Muscle of leg (tissue), 11 donors: Measurements from ENCODE around the gene FKBP5. TPM values are rescaled to one million over a fixed set of nuclear protein-coding genes. Genes with fewer than 3 reads are reported as not detected.

Source experiments
- DNase-seq: peaks from one replicate; pipeline ENCODE4 v3.0.0; 2013
- H3K27ac ChIP-seq: one replicate; pipeline ENCODE4 v1.5.1; 2013; ENCODE audit warnings: mild to moderate bottlenecking, low read length, control low read depth
- H3K27me3 ChIP-seq: one replicate; pipeline ENCODE4 v1.6.1; 2013; ENCODE audit warnings: low read length; ENCODE audit not compliant: control insufficient read depth, insufficient read depth
- H3K36me3 ChIP-seq: one replicate; pipeline ENCODE4 v1.6.1; 2013; ENCODE audit warnings: low read length; ENCODE audit not compliant: control insufficient read depth, insufficient read depth
- H3K4me1 ChIP-seq: one replicate; pipeline ENCODE4 v1.6.1; 2013; ENCODE audit warnings: low read length; ENCODE audit not compliant: control insufficient read depth, insufficient read depth
- H3K4me3 ChIP-seq: one replicate; pipeline ENCODE4 v1.5.1; 2013; ENCODE audit warnings: low read length, control low read depth
- H3K9me3 ChIP-seq: replicated peaks from 2 replicates; pipeline ENCODE4 v1.6.1; 2013; ENCODE audit warnings: low read depth, low read length; ENCODE audit not compliant: control insufficient read depth
- WGBS: methylation state at CpG from one replicate; pipeline ENCODE4 v1.1.5; 2013; ENCODE audit warnings: missing lambda C conversion rate; ENCODE audit not compliant: insufficient coverage; 5-methylcytosine and 5-hydroxymethylcytosine counted together
- polyA plus RNA-seq, 8 donors: library from polyadenylated mRNA; unstranded; fragments of 120-200 nt; gene quantifications; one replicate each; pipeline versions ENCODE4 v1.2.1 to v1.2.3, GENCODE V29; 2013; ENCODE audit warnings: inconsistent platforms in 1 of 8, low replicate concordance in 1 of 8; ENCODE audit not compliant: insufficient read length in 8 of 8, insufficient read depth in 1 of 8
- total RNA-seq: library from RNA; stranded (reverse); fragments of 120-200 nt; gene quantifications from one replicate; pipeline ENCODE4 v1.2.4, GENCODE V29; 2013

FKBP5 gene
- total and polyA plus RNA-seq, 9 donors: 6.0 to 27.9 (median 18.6) TPM

GRCh38 chr6:35533981-35534380 lies 154.7 kb downstream of the FKBP5 start:
- Histone ChIP-seq H3K9me3 (no peaks in the 10 kb centered on the region), H3K36me3 (no peaks in the 10 kb centered on the region), H3K4me3 (no peak overlapping the region), H3K27ac (no peak overlapping the region), H3K27me3 (no peaks in the 10 kb centered on the region), H3K4me1 (peaks cover 7% of the 10 kb centered on the region)
- 19% methylated on average over 4 of the region's 6 CpGs for WGBS
- DNase-seq: no peak

- no peak for DNase-seq
- WGBS: 55% methylated on average over 3 of the region's 4 CpGs
These were observed 156.6 kb downstream of the FKBP5 start for GRCh38 chr6:35532126-35532525.

GRCh38 chr6:35524380-35525020 lies 164.2 kb downstream of the FKBP5 start:
- Histone ChIP-seq H3K4me3 (no peak overlapping the region), H3K4me1 (peaks cover 11% of the 10 kb centered on the region), H3K36me3 (no peaks in the 10 kb centered on the region), H3K27me3 (peaks cover 3% of the 10 kb centered on the region), H3K9me3 (no peaks in the 10 kb centered on the region), H3K27ac (no peak overlapping the region)
- no peak for DNase-seq
- 86% methylated on average over 2 of the region's 3 CpGs for WGBS

More at GRCh38 chr6:35532126-35532525, 156.6 kb downstream of the FKBP5 start:
- H3K4me3 ChIP-seq: no peak overlapping the region
- H3K27ac ChIP-seq: no peak overlapping the region
- no peaks in the 10 kb centered on the region for H3K9me3 ChIP-seq
- no peaks in the 10 kb centered on the region for H3K36me3 ChIP-seq
- H3K4me1 ChIP-seq: peaks cover 7% of the 10 kb centered on the region
- peaks cover 3% of the 10 kb centered on the region for H3K27me3 ChIP-seq

Other genes starting within 250 kb of the FKBP5 start
- gene FANCE, start 236.6 kb downstream of the FKBP5 start, total RNA-seq: 22.3 TPM
- 10 to 100 TPM; 13.6 to 25.0 (median 19.9) TPM for gene FANCE, start 236.6 kb downstream of the FKBP5 start, polyA plus RNA-seq
- gene RPL10A, start 220.5 kb downstream of the FKBP5 start, total RNA-seq: 3,614 TPM
- gene RPL10A, start 220.5 kb downstream of the FKBP5 start, polyA plus RNA-seq: 1,000 to 10,000 TPM; 2,391 to 2,744 (median 2,503) TPM
- gene TEAD3, start 191.8 kb downstream of the FKBP5 start, total RNA-seq: 20.6 TPM
- 10 to 100 TPM; 47.5 to 76.6 (median 59.3) TPM for gene TEAD3, start 191.8 kb downstream of the FKBP5 start, polyA plus RNA-seq
- 0.80 TPM for gene TULP1, start 176.0 kb downstream of the FKBP5 start, total RNA-seq
- gene TULP1, start 176.0 kb downstream of the FKBP5 start, polyA plus RNA-seq: 1 to 10 TPM; 1.0 to 2.8 (median 1.9) TPM
- gene ARMC12, start 48.1 kb upstream of the FKBP5 start, total RNA-seq: 0.62 TPM
- gene ARMC12, start 48.1 kb upstream of the FKBP5 start, polyA plus RNA-seq: 1 to 10 TPM in 2 of 8 donors, under 1 TPM in 6; 0.57 to 1.2 (median 0.83) TPM
- gene CLPSL2, start 87.7 kb upstream of the FKBP5 start, total RNA-seq: not detected
- gene CLPSL2, start 87.7 kb upstream of the FKBP5 start, polyA plus RNA-seq: not detected
- not detected for gene CLPSL1, start 92.1 kb upstream of the FKBP5 start, total RNA-seq
- not detected for gene CLPSL1, start 92.1 kb upstream of the FKBP5 start, polyA plus RNA-seq
- not detected for gene CLPS, start 108.4 kb upstream of the FKBP5 start, total RNA-seq
- gene CLPS, start 108.4 kb upstream of the FKBP5 start, polyA plus RNA-seq: not detected
- gene LHFPL5, start 116.4 kb upstream of the FKBP5 start, total RNA-seq: not detected
- gene LHFPL5, start 116.4 kb upstream of the FKBP5 start, polyA plus RNA-seq: under 1 TPM in 1 of 8 donors, not detected in 7; 0.19 TPM
- 14.9 TPM for gene SRPK1, start 232.2 kb upstream of the FKBP5 start, total RNA-seq
- 10 to 100 TPM; 14.2 to 24.2 (median 17.5) TPM for gene SRPK1, start 232.2 kb upstream of the FKBP5 start, polyA plus RNA-seq